CD14-positive monocyte (primary cell): ENCODE data around the gene RBM12. TPM values are rescaled to one million over a fixed set of nuclear protein-coding genes. Genes with fewer than 3 reads are reported as not detected.

ENCODE experiments used
- DNase-seq, 3 donors: peaks; one replicate each; pipeline ENCODE4 v3.0.0-alpha.2; 2011 to 2022
- H2AFZ ChIP-seq: 2 replicates; pipeline ENCODE4 v1.6.0; 2012; ENCODE audit warnings: mild to moderate bottlenecking, low read depth, low read length, inconsistent platforms; ENCODE audit not compliant: insufficient read depth, poor library complexity, severe bottlenecking
- H3K27ac ChIP-seq, 2 donors: 1 replicate in 1 of 2; 2 replicates in 1 of 2; pipeline ENCODE4 v1.5.1; 2012 to 2013; ENCODE audit warnings: low read length in 2 of 2, control low read depth in 1 of 2, inconsistent platforms in 1 of 2, low read depth in 1 of 2, mild to moderate bottlenecking in 1 of 2
- H3K27me3 ChIP-seq, 2 donors: one replicate each; pipeline versions ENCODE4 v1.6.0 to v1.6.1; 2011 to 2013; ENCODE audit warnings: low read length in 2 of 2; ENCODE audit not compliant: control insufficient read depth in 2 of 2, insufficient read depth in 2 of 2
- H3K36me3 ChIP-seq, 2 donors: replicated peaks in 1 of 2; 1 replicate in 1 of 2; 2 replicates in 1 of 2; pipeline versions ENCODE4 v1.5.1 to v1.6.1; 2012 to 2013; ENCODE audit warnings: low read length in 2 of 2, control low read depth in 1 of 2, inconsistent platforms in 1 of 2, mild to moderate bottlenecking in 1 of 2; ENCODE audit not compliant: insufficient read depth in 2 of 2, control insufficient read depth in 1 of 2
- H3K4me1 ChIP-seq, 2 donors: 1 replicate in 1 of 2; 2 replicates in 1 of 2; pipeline versions ENCODE4 v1.5.1 to v1.6.1; 2012 to 2013; ENCODE audit warnings: low read length in 2 of 2, control low read depth in 1 of 2, inconsistent platforms in 1 of 2, mild to moderate bottlenecking in 1 of 2, moderate library complexity in 1 of 2; ENCODE audit not compliant: insufficient read depth in 2 of 2, control insufficient read depth in 1 of 2
- H3K4me2 ChIP-seq: replicated peaks from 2 replicates; pipeline ENCODE3; 2012; ENCODE audit warnings: low read length, moderate library complexity, mild to moderate bottlenecking; ENCODE audit not compliant: poor library complexity, severe bottlenecking; ENCODE audit errors: extremely low read depth
- H3K4me3 ChIP-seq, 3 experiments: fragments of 200-600 bp in 1 of 3; sonication (generic) in 1 of 3; replicated peaks in 1 of 3; 1 replicate in 2 of 3; 2 replicates in 1 of 3; pipeline ENCODE4 v1.5.1; 2011 to 2013; ENCODE audit warnings: low read length in 3 of 3, mild to moderate bottlenecking in 3 of 3, control low read depth in 2 of 3, low read depth in 2 of 3, inconsistent platforms in 1 of 3, moderate library complexity in 1 of 3
- H3K79me2 ChIP-seq: 2 replicates; pipeline ENCODE4 v1.6.0; 2012; ENCODE audit warnings: mild to moderate bottlenecking, control low read depth, inconsistent platforms, low read length, moderate library complexity; ENCODE audit not compliant: insufficient read depth
- H3K9ac ChIP-seq: 2 replicates; pipeline ENCODE4 v1.6.0; 2017; ENCODE audit warnings: low read length, mild to moderate bottlenecking; ENCODE audit not compliant: insufficient read depth, poor library complexity, severe bottlenecking
- H3K9me3 ChIP-seq, 2 donors: replicated peaks in 1 of 2; 1 replicate in 1 of 2; 2 replicates in 1 of 2; pipeline versions ENCODE4 v1.5.1 to v1.6.1; 2012 to 2013; ENCODE audit warnings: low read length in 2 of 2, control low read depth in 1 of 2; ENCODE audit not compliant: control insufficient read depth in 1 of 2, insufficient read depth in 1 of 2
- H4K20me1 ChIP-seq: 2 replicates; pipeline ENCODE4 v1.6.0; 2012; ENCODE audit warnings: mild to moderate bottlenecking, low read length, control low read depth, moderate library complexity; ENCODE audit not compliant: insufficient read depth
- H3K27ac Mint-ChIP-seq, 7 donors: one replicate each; pipeline ENCODE4 v1.8.0; 2020; ENCODE audit warnings: mild to moderate bottlenecking in 7 of 7, mixed read lengths in 7 of 7, moderate library complexity in 6 of 7, inconsistent platforms in 2 of 7
- H3K27me3 Mint-ChIP-seq, 3 donors: one replicate each; pipeline ENCODE4 v1.8.0; 2021 to 2022; ENCODE audit warnings: low read depth in 3 of 3, mild to moderate bottlenecking in 3 of 3, mixed read lengths in 3 of 3, moderate library complexity in 3 of 3, inconsistent platforms in 1 of 3
- H3K36me3 Mint-ChIP-seq, 2 donors: one replicate each; pipeline ENCODE4 v1.8.0; 2020; ENCODE audit warnings: mixed read lengths in 2 of 2, inconsistent platforms in 1 of 2, mild to moderate bottlenecking in 1 of 2
- H3K4me1 Mint-ChIP-seq: one replicate; pipeline ENCODE4 v1.8.0; 2020; ENCODE audit warnings: mild to moderate bottlenecking, mixed read lengths
- H3K4me3 Mint-ChIP-seq, 2 donors: one replicate each; pipeline ENCODE4 v1.8.0; 2020; ENCODE audit warnings: mild to moderate bottlenecking in 2 of 2, mixed read lengths in 2 of 2, moderate library complexity in 1 of 2
- H3K9me3 Mint-ChIP-seq, 7 donors: one replicate each; pipeline ENCODE4 v1.8.0; 2020 to 2022; ENCODE audit warnings: mixed read lengths in 7 of 7, mild to moderate bottlenecking in 6 of 7, moderate library complexity in 6 of 7, inconsistent platforms in 2 of 7
- WGBS: methylation state at CpG from one replicate; pipeline ENCODE4 v1.1.5; 2013; ENCODE audit warnings: missing lambda C conversion rate; ENCODE audit not compliant: insufficient coverage; 5-methylcytosine and 5-hydroxymethylcytosine counted together
- intact Hi-C, 2 donors: fragments of 100-400 bp; cut with micrococcal nuclease; formaldehyde crosslinking; loops; one replicate each; pipeline versions ENCODE4 v1.15.0 to v1.15.1; 2023
- polyA plus RNA-seq, 3 donors: library from polyadenylated mRNA; depleted of rRNA in 1 of 3; unstranded in 2 of 3; stranded (reverse) in 1 of 3; fragments of 300-500 nt in 2 of 3; fragments of >200 nt in 1 of 3; fragmentation: Illumina TruSeq in 2 of 3; gene quantifications; 1 replicate in 2 of 3; 2 replicates in 1 of 3; pipeline ENCODE4 v1.2.3, GENCODE V29; 2012 to 2021
- TF ChIP-seq, protein P1 (sequence below): fragments of 200-600 bp; IDR thresholded peaks from one replicate; pipeline ENCODE4 v1.8.0; 2022; ENCODE audit warnings: antibody characterized with exemption, mild to moderate bottlenecking

Gene RBM12
- polyA plus RNA-seq, 3 donors, result 21.5 to 32.8 (median 30.4) TPM

DNA sequence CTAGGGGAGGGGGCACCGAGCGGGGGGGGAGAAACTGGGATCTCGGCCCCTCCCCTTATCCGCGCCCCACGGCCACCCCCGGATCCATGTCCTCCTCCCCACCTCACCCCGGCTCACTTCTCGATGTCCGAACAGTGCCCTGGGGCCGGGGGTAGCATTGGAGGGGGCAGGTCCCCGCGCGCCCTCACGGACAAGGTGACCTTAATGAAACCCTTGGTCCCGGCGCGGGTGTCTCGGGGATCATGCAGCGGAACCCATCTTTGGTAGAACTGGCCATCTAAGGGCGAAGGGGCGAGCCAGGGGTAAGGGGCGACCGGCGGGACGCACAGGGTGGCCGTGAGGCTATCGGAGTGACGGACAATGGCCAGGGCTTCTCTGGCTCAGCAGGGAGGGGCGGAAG is 62.7 kb downstream of the RBM12 start:
- Histone ChIP-seq H3K9me3 (no peaks in the 10 kb centered on the region), H3K4me2 (peak overlapping the region; percentile 75), H3K27ac (no peak overlapping the region), H3K27me3 (peaks cover 8 to 34% of the 10 kb centered on the region in 2 donors), H3K4me1 (peaks cover 16 to 17% of the 10 kb centered on the region in 2 donors), H3K79me2 (no peaks in the 10 kb centered on the region), H3K4me3 (peak overlapping the region in 1 of 3 experiments; percentile 66), H2AFZ (peak overlapping the region; percentile 79), H3K36me3 (no peaks in the 10 kb centered on the region), H3K9ac (peak overlapping the region; percentile 43), H4K20me1 (no peaks in the 10 kb centered on the region)
- no peak for DNase-seq
- peak overlapping the region in 1 of 2 donors; percentile 94 for H3K4me3 Mint-ChIP-seq
- TF ChIP-seq, protein P1, sequence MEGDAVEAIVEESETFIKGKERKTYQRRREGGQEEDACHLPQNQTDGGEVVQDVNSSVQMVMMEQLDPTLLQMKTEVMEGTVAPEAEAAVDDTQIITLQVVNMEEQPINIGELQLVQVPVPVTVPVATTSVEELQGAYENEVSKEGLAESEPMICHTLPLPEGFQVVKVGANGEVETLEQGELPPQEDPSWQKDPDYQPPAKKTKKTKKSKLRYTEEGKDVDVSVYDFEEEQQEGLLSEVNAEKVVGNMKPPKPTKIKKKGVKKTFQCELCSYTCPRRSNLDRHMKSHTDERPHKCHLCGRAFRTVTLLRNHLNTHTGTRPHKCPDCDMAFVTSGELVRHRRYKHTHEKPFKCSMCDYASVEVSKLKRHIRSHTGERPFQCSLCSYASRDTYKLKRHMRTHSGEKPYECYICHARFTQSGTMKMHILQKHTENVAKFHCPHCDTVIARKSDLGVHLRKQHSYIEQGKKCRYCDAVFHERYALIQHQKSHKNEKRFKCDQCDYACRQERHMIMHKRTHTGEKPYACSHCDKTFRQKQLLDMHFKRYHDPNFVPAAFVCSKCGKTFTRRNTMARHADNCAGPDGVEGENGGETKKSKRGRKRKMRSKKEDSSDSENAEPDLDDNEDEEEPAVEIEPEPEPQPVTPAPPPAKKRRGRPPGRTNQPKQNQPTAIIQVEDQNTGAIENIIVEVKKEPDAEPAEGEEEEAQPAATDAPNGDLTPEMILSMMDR, result no peak
- H3K9me3 Mint-ChIP-seq, result peaks cover 0 to 9% (median 2%) of the 10 kb centered on the region in 7 donors
- H3K36me3 Mint-ChIP-seq, result peaks cover 0 to 5% of the 10 kb centered on the region in 2 donors
- no peak overlapping the region for H3K27ac Mint-ChIP-seq
- H3K27me3 Mint-ChIP-seq, result peaks cover 50 to 54% (median 52%) of the 10 kb centered on the region in 3 donors
- peaks cover 16% of the 10 kb centered on the region for H3K4me1 Mint-ChIP-seq
- intact Hi-C loops, result no loop called here
- WGBS, result 39% methylated on average over 23 of the region's 30 CpGs

DNA sequence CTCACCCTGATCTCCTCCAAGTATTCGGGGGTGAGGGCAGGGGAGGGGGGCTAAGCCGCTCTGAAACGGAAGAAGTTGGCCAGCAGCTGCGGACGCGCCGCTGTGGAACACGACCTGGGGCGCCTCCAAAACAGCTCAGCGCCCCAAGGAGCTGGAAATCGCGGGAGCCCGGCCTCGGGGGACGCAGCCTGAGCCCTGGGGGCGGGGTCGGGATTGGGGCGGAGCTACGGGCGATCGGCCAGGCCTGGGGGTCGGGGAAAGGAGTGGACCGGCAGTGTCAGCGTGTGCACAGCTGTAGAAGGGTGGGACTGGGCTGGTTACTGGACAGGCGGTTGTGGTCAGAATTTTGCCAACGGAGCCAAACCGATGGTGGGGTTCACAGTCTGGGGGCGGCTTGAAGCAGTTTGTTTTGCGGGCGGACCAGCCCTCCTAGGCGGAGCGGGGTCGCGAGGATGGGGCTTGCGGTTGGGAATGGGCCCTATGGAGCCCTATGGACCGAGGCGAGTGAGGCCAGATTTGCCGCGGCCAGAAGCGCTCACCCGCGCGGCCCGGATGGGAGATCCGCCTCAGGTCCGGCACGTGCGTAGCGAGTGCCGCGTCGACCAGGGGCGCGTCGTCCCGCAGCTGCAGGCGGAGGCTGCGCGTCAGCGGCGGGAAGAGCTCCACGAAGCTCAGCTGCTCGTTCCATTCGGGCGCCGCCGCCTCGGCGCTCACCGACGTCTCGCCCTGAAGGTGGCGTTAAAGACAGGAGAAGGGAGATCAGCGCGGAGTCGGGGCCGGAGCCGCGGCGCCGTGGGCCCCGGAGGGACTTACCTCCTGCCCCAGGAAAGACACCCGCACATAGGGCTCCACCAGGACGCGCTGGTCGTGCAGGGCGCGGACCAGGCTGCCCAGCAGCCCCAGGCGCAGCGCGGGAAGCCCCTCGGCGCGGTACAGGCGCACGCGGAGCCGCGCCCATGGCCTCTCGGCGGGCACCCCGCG is 63.4 kb downstream of the RBM12 start:
- Mint-ChIP-seq H3K27me3 (peaks cover 50 to 56% (median 56%) of the 10 kb centered on the region in 3 donors), H3K4me1 (peaks cover 14% of the 10 kb centered on the region), H3K27ac (peak overlapping the region in 1 of 7 donors; percentile 26), H3K4me3 (peak overlapping the region; percentile 76 to 94), H3K9me3 (peaks cover 0 to 9% (median 2%) of the 10 kb centered on the region in 7 donors), H3K36me3 (peaks cover 0 to 5% of the 10 kb centered on the region in 2 donors)
- Histone ChIP-seq H3K4me1 (peaks cover 16 to 17% of the 10 kb centered on the region in 2 donors), H3K9ac (peak overlapping the region; percentile 43), H3K36me3 (no peaks in the 10 kb centered on the region), H3K79me2 (no peaks in the 10 kb centered on the region), H3K4me2 (peak overlapping the region; percentile 75), H3K9me3 (no peaks in the 10 kb centered on the region), H4K20me1 (no peaks in the 10 kb centered on the region), H3K4me3 (peak overlapping the region; percentile 2 to 66 (median 26)), H3K27me3 (peaks cover 8 to 34% of the 10 kb centered on the region in 2 donors), H3K27ac (no peak overlapping the region), H2AFZ (peak overlapping the region; percentile 79)
- under 1% methylated on average over 100 of the region's 103 CpGs for WGBS
- intact Hi-C loops, result no loop called here
- TF ChIP-seq, protein P1, result peak; percentile 46
- peak; percentile 65 to 73 (median 71) for DNase-seq
